Measurements from ENCODE around the gene OXNAD1.

GRCh38 chr3:16247282-16248061 lies 17.5 kb upstream of the OXNAD1 start:
- TF ChIP-seq CTCF (IDR thresholded peaks at IDR 0.05) (peak; percentile 87 to 96 (median 90)), POLR2A (IDR thresholded peaks at IDR 0.05) (no peak), POLR2AphosphoS5 (IDR thresholded peaks at IDR 0.05) (peak; percentile 32)
